ENCODE data around the gene AZIN2. TPM values are rescaled to one million over a fixed set of nuclear protein-coding genes. Genes with fewer than 3 reads are reported as not detected.
"Not testable (repeated sequence)": the region's sequence is repeated elsewhere in the genome, so short reads cannot be mapped to it uniquely, and the experiment has no call there.

AZIN2 gene
- total and polyA plus RNA-seq, 4 donors = 15.1 to 33.2 (median 25.8) TPM

DNA sequence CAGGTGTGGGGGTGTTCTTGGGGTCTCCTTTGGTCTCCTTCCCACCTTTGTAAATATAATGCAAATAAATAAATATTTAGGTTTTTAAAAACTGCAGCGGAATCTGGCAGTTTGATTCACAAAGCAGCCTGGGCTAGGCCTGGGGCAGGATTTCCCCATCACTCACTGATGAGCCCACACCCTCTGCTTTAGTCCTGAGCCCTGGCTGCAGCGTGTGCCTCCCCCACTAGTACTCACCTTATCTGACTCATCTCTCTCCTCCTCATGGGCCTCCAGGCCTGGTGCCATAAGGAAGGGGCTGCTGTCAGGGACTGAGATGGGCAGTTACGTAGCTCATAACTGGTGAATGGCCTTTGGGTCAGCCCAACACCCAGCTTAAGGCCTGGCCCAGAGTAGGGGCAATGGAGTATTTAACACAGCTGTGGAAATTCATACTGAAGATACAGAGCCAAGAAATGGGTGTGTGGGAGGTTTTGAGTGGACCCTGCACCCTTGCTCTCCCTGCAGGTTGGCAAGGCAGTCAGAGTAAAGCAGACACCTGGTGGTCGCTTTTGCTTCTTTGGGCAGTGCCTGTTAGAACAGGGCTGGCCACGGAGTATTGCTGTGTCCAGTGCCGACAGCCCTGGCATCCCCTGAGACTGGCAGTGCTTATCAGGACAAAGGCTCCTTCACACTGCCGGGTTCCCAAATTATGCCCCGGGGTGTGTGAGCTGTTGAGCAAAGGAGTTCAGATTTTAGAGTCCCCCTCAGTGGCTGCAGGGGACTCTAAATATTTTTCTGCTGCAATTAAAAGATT, 39.7 kb downstream of the AZIN2 start:
- no peak overlapping the region for H3K27ac ChIP-seq (ENCODE audit: low read depth, low read length)
- no peak for DNase-seq (ENCODE audit: low read depth in 4 of 6, low spot score in 6 of 6)
- no peak overlapping the region for H3K4me3 ChIP-seq (ENCODE audit: low read depth, low read length)
- no peaks in the 10 kb centered on the region for H3K9me3 ChIP-seq (ENCODE audit: control insufficient read depth, insufficient read depth, low read length)
- 85% methylated on average over 4 of the region's 8 CpGs for WGBS (ENCODE audit: insufficient coverage)
- no peaks in the 10 kb centered on the region for H3K27me3 ChIP-seq (ENCODE audit: control insufficient read depth, insufficient read depth, low read length)
- no peaks in the 10 kb centered on the region for H3K4me1 ChIP-seq (ENCODE audit: control insufficient read depth, insufficient read depth, low read length)
- peaks cover 21% of the 10 kb centered on the region for H3K36me3 ChIP-seq (ENCODE audit: control insufficient read depth, insufficient read depth, low read length)

DNA sequence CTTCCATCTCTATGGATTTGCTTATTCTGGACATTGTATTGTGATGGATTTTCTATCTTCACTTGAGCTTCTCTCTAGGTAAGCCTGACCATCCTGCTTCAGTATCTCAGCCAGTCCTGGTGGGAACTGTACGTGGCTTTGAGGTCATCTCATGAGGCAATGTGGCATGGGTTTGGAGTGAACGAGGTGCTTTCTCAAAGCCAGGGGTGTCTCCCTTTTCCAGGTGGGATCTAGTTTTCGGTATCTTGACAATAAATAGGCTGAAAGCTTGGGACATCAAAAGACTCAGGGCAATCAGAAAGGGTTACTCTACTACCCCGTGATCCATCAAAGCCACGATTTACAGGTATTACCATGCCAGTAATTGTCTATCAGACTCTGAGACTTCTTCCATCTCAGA, 40.8 kb downstream of the AZIN2 start:
- Histone ChIP-seq H3K9me3 (ENCODE audit: control insufficient read depth, insufficient read depth, low read length) (no peaks in the 10 kb centered on the region), H3K4me3 (ENCODE audit: low read depth, low read length) (no peak overlapping the region), H3K4me1 (ENCODE audit: control insufficient read depth, insufficient read depth, low read length) (peaks cover 5% of the 10 kb centered on the region), H3K27me3 (ENCODE audit: control insufficient read depth, insufficient read depth, low read length) (no peaks in the 10 kb centered on the region), H3K27ac (ENCODE audit: low read depth, low read length) (no peak overlapping the region), H3K36me3 (ENCODE audit: control insufficient read depth, insufficient read depth, low read length) (peaks cover 21% of the 10 kb centered on the region)
- DNase-seq (ENCODE audit: low read depth in 4 of 6, low spot score in 6 of 6) = no peak
- WGBS (ENCODE audit: insufficient coverage) = 87% methylated on average over 5 of the region's 5 CpGs

DNA sequence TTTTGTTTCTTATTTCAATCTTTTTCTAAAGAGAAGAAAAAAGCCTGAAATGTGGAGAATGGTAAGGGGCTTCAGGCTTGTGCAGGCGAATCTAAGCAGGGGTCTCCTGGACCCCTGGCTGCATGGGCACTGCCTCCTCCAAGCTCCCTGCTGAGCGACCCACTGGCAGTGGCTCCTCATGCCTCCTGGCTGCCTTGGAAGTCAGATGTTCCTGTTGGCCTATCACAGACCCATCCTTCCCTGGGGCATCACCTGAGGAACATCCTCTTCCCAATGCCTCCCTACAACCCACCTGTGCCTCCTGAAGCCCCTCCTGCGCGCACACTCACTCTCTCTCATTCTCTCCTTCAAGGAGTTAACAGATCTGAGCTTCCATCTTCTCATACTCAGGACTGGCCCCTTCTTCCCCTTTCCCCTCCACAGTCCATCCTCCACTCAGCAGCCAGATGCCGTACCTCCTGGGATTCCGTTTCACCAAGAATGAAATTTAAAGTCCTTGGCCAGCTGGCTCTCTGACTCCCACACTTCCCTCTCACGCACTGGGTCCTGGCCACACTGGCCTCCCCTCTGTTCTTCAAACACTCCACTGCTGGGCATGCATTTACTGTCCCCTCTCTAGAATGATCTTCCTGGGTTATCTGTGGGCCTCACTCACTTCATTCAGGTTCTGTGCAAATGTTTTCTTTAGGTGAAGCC, 41.7 kb downstream of the AZIN2 start:
- Histone ChIP-seq H3K4me3 (ENCODE audit: low read depth, low read length) (no peak overlapping the region), H3K27ac (ENCODE audit: low read depth, low read length) (no peak overlapping the region), H3K27me3 (ENCODE audit: control insufficient read depth, insufficient read depth, low read length) (no peaks in the 10 kb centered on the region), H3K36me3 (ENCODE audit: control insufficient read depth, insufficient read depth, low read length) (peaks cover 20% of the 10 kb centered on the region), H3K9me3 (ENCODE audit: control insufficient read depth, insufficient read depth, low read length) (no peaks in the 10 kb centered on the region), H3K4me1 (ENCODE audit: control insufficient read depth, insufficient read depth, low read length) (peaks cover 7% of the 10 kb centered on the region)
- WGBS (ENCODE audit: insufficient coverage) = 78% methylated on average over 7 of the region's 7 CpGs
- DNase-seq (ENCODE audit: low read depth in 4 of 6, low spot score in 6 of 6) = no peak

DNA sequence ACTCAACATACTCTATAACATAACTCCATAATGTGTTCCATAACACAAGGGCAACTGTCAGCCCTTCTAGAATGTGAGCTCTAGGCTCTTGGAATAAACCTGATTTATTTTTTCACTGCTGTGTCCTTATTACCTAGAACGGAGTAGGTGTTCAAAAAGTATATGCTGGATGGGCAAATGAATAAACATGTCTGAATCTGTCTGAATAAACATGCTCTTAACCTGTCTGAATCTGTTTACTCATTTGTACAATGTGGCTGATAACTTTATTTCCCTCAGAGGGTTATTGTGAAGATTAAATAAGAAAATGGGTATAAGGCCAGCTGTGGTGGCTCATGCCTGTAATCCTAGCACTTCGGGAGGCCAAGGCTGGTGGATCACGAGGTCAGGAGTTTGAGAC, 42.3 kb downstream of the AZIN2 start:
- Histone ChIP-seq H3K27ac (ENCODE audit: low read depth, low read length) (no peak overlapping the region), H3K4me3 (ENCODE audit: low read depth, low read length) (no peak overlapping the region), H3K9me3 (ENCODE audit: control insufficient read depth, insufficient read depth, low read length) (no peaks in the 10 kb centered on the region), H3K4me1 (ENCODE audit: control insufficient read depth, insufficient read depth, low read length) (peaks cover 13% of the 10 kb centered on the region), H3K36me3 (ENCODE audit: control insufficient read depth, insufficient read depth, low read length) (peaks cover 14% of the 10 kb centered on the region), H3K27me3 (ENCODE audit: control insufficient read depth, insufficient read depth, low read length) (no peaks in the 10 kb centered on the region)
- DNase-seq (ENCODE audit: low read depth in 4 of 6, low spot score in 6 of 6) = no peak
- 90% methylated on average over 2 of the region's 3 CpGs for WGBS (ENCODE audit: insufficient coverage)

DNA sequence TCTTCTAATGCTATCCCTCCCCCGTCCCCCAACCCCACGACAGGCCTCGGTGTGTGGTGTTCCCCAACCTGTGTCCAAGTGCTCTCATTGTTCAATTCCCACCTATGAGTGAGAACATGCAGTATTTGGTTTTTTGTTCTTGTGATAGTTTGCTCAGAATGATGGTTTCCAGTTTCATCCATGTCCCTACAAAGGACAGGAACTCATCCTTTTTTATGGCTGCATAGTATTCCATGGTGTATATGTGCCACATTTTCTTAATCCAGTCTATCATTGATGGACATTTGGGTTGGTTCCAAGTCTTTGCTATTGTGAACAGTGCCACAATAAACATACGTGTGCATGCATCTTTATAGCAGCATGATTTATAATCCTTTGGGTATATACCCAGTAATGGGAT, 43.7 kb downstream of the AZIN2 start:
- H3K27ac ChIP-seq (ENCODE audit: low read depth, low read length); H3K9me3 ChIP-seq (ENCODE audit: control insufficient read depth, insufficient read depth, low read length); H3K4me3 ChIP-seq (ENCODE audit: low read depth, low read length); DNase-seq (ENCODE audit: low read depth in 4 of 6, low spot score in 6 of 6); H3K27me3 ChIP-seq (ENCODE audit: control insufficient read depth, insufficient read depth, low read length): not testable (repeated sequence)
- peaks cover 13% of the 10 kb centered on the region for H3K4me1 ChIP-seq (ENCODE audit: control insufficient read depth, insufficient read depth, low read length)
- peaks cover 12% of the 10 kb centered on the region for H3K36me3 ChIP-seq (ENCODE audit: control insufficient read depth, insufficient read depth, low read length)
- no CpG with 5 or more reads among the region's 4 CpGs for WGBS (ENCODE audit: insufficient coverage)

DNA sequence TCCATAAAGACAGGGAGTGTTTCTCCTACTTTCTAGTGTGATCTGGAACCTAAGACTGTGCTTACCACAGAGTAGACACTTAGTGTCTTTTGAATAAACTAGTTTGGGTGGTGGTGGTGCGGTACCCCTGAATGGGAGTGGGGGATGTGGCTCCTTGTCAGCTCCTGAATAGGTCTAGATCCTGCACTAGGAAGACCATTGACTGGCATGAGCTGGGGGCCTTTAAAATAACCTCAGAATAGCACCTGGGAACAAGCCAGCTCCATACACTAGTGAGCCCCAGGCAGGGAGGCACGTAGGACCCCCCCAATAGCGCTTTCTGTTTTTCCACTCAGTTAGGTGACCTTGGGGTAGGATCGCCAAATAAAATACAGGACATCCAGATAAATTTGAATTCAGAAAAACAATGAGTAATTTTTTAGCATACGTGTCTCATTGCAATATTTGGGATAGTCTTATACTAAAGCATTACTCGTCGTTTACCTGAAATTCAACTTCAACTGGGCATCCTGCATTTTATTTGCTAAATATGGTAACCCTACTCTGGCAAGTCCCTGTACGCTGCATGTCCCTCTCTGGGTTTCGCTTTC, 45.6 kb downstream of the AZIN2 start:
- Histone ChIP-seq H3K36me3 (ENCODE audit: control insufficient read depth, insufficient read depth, low read length) (peaks cover 4% of the 10 kb centered on the region), H3K27me3 (ENCODE audit: control insufficient read depth, insufficient read depth, low read length) (no peaks in the 10 kb centered on the region), H3K9me3 (ENCODE audit: control insufficient read depth, insufficient read depth, low read length) (no peaks in the 10 kb centered on the region), H3K4me1 (ENCODE audit: control insufficient read depth, insufficient read depth, low read length) (peaks cover 13% of the 10 kb centered on the region), H3K4me3 (ENCODE audit: low read depth, low read length) (peak overlapping the region; percentile 94), H3K27ac (ENCODE audit: low read depth, low read length) (peak overlapping the region; percentile 91)
- no peak for DNase-seq (ENCODE audit: low read depth in 4 of 6, low spot score in 6 of 6)
- 44% methylated on average over 5 of the region's 9 CpGs for WGBS (ENCODE audit: insufficient coverage)

DNA sequence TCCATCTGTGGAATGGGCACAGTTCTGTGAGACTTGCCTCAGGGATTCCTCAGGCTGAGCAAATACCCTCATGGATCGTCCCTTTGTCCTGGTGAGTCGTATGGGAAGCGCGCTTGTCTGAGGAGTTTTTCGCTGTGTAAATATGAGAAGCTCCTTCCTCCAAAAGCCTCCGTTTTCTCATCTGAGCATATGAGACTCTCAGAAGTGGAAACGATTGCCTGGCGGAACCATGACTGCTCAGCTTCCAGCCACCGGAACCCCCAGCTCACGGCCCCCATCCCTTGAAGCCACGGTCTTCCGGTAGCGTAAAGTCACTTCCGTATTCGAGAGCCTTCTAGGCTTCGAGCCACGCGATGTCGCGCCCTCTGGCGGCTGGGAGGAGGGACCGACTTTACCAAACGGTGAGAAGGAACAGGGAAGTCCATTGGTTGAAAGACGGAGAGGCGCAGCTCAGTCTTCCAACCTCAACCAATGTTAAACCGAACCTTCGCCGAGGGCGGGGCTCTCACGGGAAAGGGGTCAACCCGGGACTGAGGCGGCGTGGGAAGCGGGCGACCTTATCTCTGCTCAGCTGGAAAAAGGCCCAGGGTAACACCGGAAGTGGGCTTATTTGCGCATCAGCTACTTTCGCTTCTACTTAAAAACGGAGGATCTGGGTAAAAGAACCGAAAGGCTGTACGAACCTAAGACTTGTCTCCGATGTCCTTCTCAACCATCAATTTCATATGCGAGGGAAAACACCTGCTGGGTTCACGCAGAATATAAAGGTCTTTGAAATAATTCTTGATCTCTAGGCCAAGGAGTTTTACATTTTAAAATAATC, 46.3 kb downstream of the AZIN2 start:
- peak overlapping the region; percentile 91 for H3K27ac ChIP-seq (ENCODE audit: low read depth, low read length)
- peak; percentile 98 to 100 (median 99) for DNase-seq (ENCODE audit: low read depth in 4 of 6, low spot score in 6 of 6)
- H3K4me3 ChIP-seq (ENCODE audit: low read depth, low read length) = peak overlapping the region; percentile 94
- H3K9me3 ChIP-seq (ENCODE audit: control insufficient read depth, insufficient read depth, low read length) = no peaks in the 10 kb centered on the region
- peaks cover 13% of the 10 kb centered on the region for H3K4me1 ChIP-seq (ENCODE audit: control insufficient read depth, insufficient read depth, low read length)
- WGBS (ENCODE audit: insufficient coverage) = 2% methylated on average over 33 of the region's 44 CpGs
- no peaks in the 10 kb centered on the region for H3K27me3 ChIP-seq (ENCODE audit: control insufficient read depth, insufficient read depth, low read length)
- peaks cover 4% of the 10 kb centered on the region for H3K36me3 ChIP-seq (ENCODE audit: control insufficient read depth, insufficient read depth, low read length)

DNA sequence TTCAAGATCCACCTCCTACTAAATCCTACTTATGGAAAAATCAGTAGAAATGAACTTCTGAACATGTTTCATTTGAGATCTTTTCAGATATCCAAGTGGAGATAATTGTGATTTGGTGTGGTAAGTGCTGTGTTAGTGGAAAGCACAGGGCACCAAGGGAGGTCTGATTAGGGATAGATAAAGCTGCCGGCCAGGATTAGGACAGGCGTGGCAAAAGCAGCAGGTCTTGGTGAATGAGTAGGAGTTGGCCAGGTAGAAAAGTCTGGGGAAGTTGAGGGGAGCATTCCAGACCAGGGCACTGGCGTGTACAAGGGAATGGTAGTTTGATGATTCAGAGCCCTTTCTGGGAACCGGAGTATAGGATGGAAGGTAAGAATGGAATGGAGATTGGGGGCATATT, 47.8 kb downstream of the AZIN2 start:
- no peaks in the 10 kb centered on the region for H3K27me3 ChIP-seq (ENCODE audit: control insufficient read depth, insufficient read depth, low read length)
- H3K9me3 ChIP-seq (ENCODE audit: control insufficient read depth, insufficient read depth, low read length) = no peaks in the 10 kb centered on the region
- 81% methylated on average over 3 of the region's 4 CpGs for WGBS (ENCODE audit: insufficient coverage)
- H3K36me3 ChIP-seq (ENCODE audit: control insufficient read depth, insufficient read depth, low read length) = peaks cover 7% of the 10 kb centered on the region
- no peak overlapping the region for H3K4me3 ChIP-seq (ENCODE audit: low read depth, low read length)
- H3K27ac ChIP-seq (ENCODE audit: low read depth, low read length) = no peak overlapping the region
- peaks cover 13% of the 10 kb centered on the region for H3K4me1 ChIP-seq (ENCODE audit: control insufficient read depth, insufficient read depth, low read length)
- DNase-seq (ENCODE audit: low read depth in 4 of 6, low spot score in 6 of 6) = no peak

DNA sequence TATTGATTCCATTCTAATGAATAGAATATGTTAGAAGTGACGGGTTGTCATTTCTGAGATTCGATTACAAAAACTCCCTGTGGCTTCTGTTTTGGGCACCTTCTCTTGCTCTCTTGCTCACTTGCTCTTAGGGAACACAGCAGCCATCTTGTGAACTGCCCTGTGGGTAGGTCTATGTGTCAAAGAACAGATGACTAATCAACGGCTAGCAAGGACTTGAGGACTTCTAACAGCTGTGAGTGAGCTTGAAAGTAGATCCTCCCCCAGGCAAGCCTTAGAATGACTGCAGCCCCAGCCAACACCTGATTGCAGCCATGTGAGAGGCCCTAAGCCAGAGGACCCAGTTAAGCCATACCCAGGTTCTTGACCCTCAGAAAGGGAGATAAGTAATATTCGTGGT, 49.3 kb downstream of the AZIN2 start:
- Histone ChIP-seq H3K9me3 (ENCODE audit: control insufficient read depth, insufficient read depth, low read length) (no peaks in the 10 kb centered on the region), H3K27me3 (ENCODE audit: control insufficient read depth, insufficient read depth, low read length) (no peaks in the 10 kb centered on the region), H3K4me1 (ENCODE audit: control insufficient read depth, insufficient read depth, low read length) (peaks cover 13% of the 10 kb centered on the region), H3K4me3 (ENCODE audit: low read depth, low read length) (no peak overlapping the region), H3K27ac (ENCODE audit: low read depth, low read length) (no peak overlapping the region), H3K36me3 (ENCODE audit: control insufficient read depth, insufficient read depth, low read length) (peaks cover 8% of the 10 kb centered on the region)
- 80% methylated on average over 4 of the region's 4 CpGs for WGBS (ENCODE audit: insufficient coverage)
- no peak for DNase-seq (ENCODE audit: low read depth in 4 of 6, low spot score in 6 of 6)

Measured in spinal cord (tissue), 10 donors.